Retinal pigment epithelial cell (primary cell): ENCODE data around the gene CACNA1G.

Source experiments
- DNase-seq: peaks from one replicate; pipeline ENCODE4 v3.0.0-alpha.2; 2010; ENCODE audit warnings: low read depth
- H3K4me3 ChIP-seq: 2 replicates; pipeline ENCODE4 v1.5.1; 2011; ENCODE audit warnings: mild to moderate bottlenecking, low read length, control low read depth, moderate library complexity
- CTCF ChIP-seq: conservative IDR thresholded peaks from 2 replicates; pipeline ENCODE4 v1.5.1; 2011; ENCODE audit warnings: low read depth, low read length, control low read depth, inconsistent platforms

CACNA1G gene

GRCh38 chr17:50571681-50572080 lies 11.2 kb downstream of the CACNA1G start:
- no peak for TF ChIP-seq CTCF
- no peak for DNase-seq

DNA sequence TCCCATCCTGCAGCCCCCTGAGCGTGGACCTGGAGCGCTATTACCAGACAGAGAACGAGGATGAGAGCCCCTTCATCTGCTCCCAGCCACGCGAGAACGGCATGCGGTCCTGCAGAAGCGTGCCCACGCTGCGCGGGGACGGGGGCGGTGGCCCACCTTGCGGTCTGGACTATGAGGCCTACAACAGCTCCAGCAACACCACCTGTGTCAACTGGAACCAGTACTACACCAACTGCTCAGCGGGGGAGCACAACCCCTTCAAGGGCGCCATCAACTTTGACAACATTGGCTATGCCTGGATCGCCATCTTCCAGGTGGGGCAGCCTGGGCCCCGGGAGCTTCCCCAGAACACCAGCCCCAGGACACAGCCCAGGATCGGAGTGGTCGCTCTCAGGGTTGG lies 12.0 kb downstream of the CACNA1G start:
- no peak overlapping the region for H3K4me3 ChIP-seq
- DNase-seq = no peak
- TF ChIP-seq CTCF = no peak

More at GRCh38 chr17:50571681-50572080, 11.2 kb downstream of the CACNA1G start:
- no peak overlapping the region for H3K4me3 ChIP-seq

- no peak for DNase-seq
- H3K4me3 ChIP-seq = no peak overlapping the region
- TF ChIP-seq CTCF = no peak
Measured at GRCh38 chr17:50573866-50574611, 13.5 kb downstream of the CACNA1G start.

GRCh38 chr17:50575581-50576210 lies 15.2 kb downstream of the CACNA1G start:
- no peak for DNase-seq

DNA sequence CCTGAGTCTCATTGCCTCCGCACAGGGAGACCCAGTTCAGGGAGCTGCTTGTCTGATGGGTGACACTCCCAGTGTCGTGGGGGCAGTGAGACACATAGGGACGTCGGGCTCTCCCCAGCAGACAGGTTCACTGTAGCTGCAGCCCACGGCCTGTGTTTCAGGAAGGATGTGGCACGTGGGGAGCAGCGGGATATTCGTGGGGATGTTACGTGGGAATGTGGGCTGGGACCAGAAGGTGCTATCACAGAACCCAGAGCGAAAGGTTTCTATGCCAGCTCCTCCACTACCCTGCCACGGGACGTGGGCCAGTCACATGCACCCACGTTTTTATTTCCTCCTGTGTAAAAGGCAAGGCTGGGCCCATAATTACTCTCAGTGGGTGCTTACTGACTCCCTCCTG lies 16.3 kb downstream of the CACNA1G start:
- no peak for TF ChIP-seq CTCF
- no peak for DNase-seq

More at GRCh38 chr17:50575581-50576210, 15.2 kb downstream of the CACNA1G start:
- no peak overlapping the region for H3K4me3 ChIP-seq
- no peak for TF ChIP-seq CTCF

DNA sequence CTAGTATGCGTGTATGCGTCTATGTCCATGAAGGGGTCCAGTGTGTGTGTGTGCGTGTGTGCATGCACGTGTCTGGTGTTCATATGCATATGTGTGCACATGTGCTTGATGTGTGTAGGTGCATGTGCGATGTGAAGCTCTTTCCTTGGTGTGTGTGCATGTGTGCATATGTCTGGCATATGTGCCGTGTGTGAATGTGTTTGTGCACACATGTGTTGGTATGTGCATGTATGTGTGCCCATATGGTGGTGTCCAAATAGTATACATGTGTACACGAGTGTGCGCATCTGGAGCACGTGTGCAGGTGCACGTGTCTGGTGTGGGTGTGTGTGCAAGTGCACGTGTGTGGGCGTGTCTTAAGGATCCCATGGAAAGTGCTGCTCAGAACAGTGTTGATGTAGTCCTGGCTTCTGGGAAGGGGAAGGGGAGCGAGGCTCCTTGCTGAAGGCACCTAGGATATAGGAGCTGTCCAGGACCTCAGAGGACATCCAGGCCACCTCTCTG lies 17.0 kb downstream of the CACNA1G start:
- H3K4me3 ChIP-seq = no peak overlapping the region
- DNase-seq = no peak
- TF ChIP-seq CTCF = no peak

More for the DNA sequence above, 16.3 kb downstream of the CACNA1G start:
- no peak overlapping the region for H3K4me3 ChIP-seq
